Measurements from ENCODE around the gene GBP7. TPM values are rescaled to one million over a fixed set of nuclear protein-coding genes. Genes with fewer than 3 reads are reported as not detected.

The GBP7 gene
- total RNA-seq, 1 donor from 2014 or later = 0.69 TPM

DNA sequence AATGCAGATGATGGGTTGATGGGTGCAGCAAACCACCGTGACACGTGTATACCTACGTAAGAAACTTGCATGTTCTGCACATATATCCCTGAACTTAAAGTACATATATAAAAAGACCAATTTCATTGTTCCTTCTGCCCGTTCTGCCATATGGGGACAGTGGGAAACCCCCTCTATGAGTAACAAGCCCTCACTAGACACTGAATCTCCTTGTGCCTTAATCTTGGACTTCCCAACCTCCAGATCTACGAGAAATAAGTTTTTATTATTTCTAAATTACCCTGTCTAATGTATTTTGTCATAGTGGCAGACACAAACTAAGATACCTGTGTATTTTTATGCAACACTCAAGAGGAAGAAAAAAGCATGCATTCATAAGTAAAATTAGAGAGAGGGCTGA is 10.0 kb downstream of the GBP7 start:
- Mint-ChIP-seq H3K4me3 (ENCODE audit: unreplicated experiment) (no peak overlapping the region), H3K36me3 (ENCODE audit: low read depth, unreplicated experiment) (no peaks in the 10 kb centered on the region), H3K27ac (ENCODE audit: unreplicated experiment) (no peak overlapping the region), H3K27me3 (ENCODE audit: unreplicated experiment) (peaks cover 1% of the 10 kb centered on the region), H3K9me3 (ENCODE audit: unreplicated experiment) (no peaks in the 10 kb centered on the region), H3K4me1 (ENCODE audit: unreplicated experiment) (peaks cover 7% of the 10 kb centered on the region)
- no peak for DNase-seq (ENCODE audit: low spot score)
- no peak for TF ChIP-seq CTCF (IDR thresholded peaks at IDR 0.05; ENCODE audit: unreplicated experiment)

- Mint-ChIP-seq H3K4me3 (ENCODE audit: unreplicated experiment) (no peak overlapping the region), H3K27ac (ENCODE audit: unreplicated experiment) (no peak overlapping the region), H3K9me3 (ENCODE audit: unreplicated experiment) (no peaks in the 10 kb centered on the region), H3K36me3 (ENCODE audit: low read depth, unreplicated experiment) (no peaks in the 10 kb centered on the region), H3K27me3 (ENCODE audit: unreplicated experiment) (peaks cover 2% of the 10 kb centered on the region), H3K4me1 (ENCODE audit: unreplicated experiment) (no peaks in the 10 kb centered on the region)
- no peak for DNase-seq (ENCODE audit: low spot score)
- no peak for TF ChIP-seq CTCF (IDR thresholded peaks at IDR 0.05; ENCODE audit: unreplicated experiment)
Observed at GRCh38 chr1:89151047-89151446, 24.8 kb downstream of the GBP7 start.

DNA sequence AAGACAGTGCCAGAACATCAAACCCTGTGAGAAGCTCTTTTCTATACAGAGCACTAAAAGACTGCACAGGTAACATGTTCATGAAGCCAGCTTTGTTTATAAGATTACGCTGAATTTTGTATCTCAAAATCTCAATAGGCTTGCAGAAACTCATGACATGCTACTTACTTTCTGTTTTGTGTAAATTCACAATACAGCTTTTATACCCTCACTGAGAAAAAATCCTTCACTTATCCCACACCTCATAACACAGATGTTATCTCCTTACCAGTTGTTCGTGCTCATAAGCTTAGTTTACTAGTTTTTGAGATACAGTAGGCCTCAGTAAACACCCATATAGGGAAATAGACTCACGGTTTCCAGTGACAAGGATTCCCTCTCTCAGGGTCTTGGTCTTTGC is 25.8 kb downstream of the GBP7 start:
- no peak overlapping the region for H3K27ac Mint-ChIP-seq (ENCODE audit: unreplicated experiment)
- no peak overlapping the region for H3K4me3 Mint-ChIP-seq (ENCODE audit: unreplicated experiment)
- H3K27me3 Mint-ChIP-seq (ENCODE audit: unreplicated experiment) = peaks cover 2% of the 10 kb centered on the region
- no peaks in the 10 kb centered on the region for H3K36me3 Mint-ChIP-seq (ENCODE audit: low read depth, unreplicated experiment)
- no peak for DNase-seq (ENCODE audit: low spot score)
- no peaks in the 10 kb centered on the region for H3K4me1 Mint-ChIP-seq (ENCODE audit: unreplicated experiment)
- TF ChIP-seq CTCF (IDR thresholded peaks at IDR 0.05; ENCODE audit: unreplicated experiment) = no peak
- no peaks in the 10 kb centered on the region for H3K9me3 Mint-ChIP-seq (ENCODE audit: unreplicated experiment)

DNA sequence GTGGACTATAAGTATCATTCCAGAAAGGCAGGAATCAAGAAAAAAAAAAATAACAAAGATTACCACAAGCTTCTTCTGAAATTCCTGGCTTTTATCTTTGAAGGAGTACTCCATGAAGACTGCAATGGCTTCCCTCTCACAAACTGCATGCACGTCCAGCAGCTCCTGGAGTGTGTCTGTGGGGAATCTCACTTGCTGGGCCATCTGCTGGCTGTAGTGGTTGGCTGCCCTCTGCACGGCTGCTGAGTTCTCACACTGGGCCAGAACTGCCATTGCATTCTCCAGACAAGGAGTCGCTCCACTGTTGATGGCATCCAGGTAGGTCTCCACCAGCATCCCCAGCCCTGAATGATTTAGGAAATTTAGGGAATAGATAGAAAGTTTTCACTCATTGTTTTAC is 26.6 kb downstream of the GBP7 start:
- no peak for TF ChIP-seq CTCF (IDR thresholded peaks at IDR 0.05; ENCODE audit: unreplicated experiment)
- peak; percentile 17 for DNase-seq (ENCODE audit: low spot score)
- no peaks in the 10 kb centered on the region for H3K36me3 Mint-ChIP-seq (ENCODE audit: low read depth, unreplicated experiment)
- H3K9me3 Mint-ChIP-seq (ENCODE audit: unreplicated experiment) = no peaks in the 10 kb centered on the region
- no peak overlapping the region for H3K27ac Mint-ChIP-seq (ENCODE audit: unreplicated experiment)
- no peaks in the 10 kb centered on the region for H3K4me1 Mint-ChIP-seq (ENCODE audit: unreplicated experiment)
- H3K27me3 Mint-ChIP-seq (ENCODE audit: unreplicated experiment) = peaks cover 2% of the 10 kb centered on the region
- no peak overlapping the region for H3K4me3 Mint-ChIP-seq (ENCODE audit: unreplicated experiment)

GRCh38 chr1:89147678-89148658 is 27.8 kb downstream of the GBP7 start:
- TF ChIP-seq CTCF (IDR thresholded peaks at IDR 0.05; ENCODE audit: unreplicated experiment) = no peak
- no peak overlapping the region for H3K27ac Mint-ChIP-seq (ENCODE audit: unreplicated experiment)

More at GRCh38 chr1:89147678-89148658, 27.8 kb downstream of the GBP7 start:
- no peaks in the 10 kb centered on the region for H3K9me3 Mint-ChIP-seq (ENCODE audit: unreplicated experiment)
- H3K4me3 Mint-ChIP-seq (ENCODE audit: unreplicated experiment) = no peak overlapping the region
- no peaks in the 10 kb centered on the region for H3K36me3 Mint-ChIP-seq (ENCODE audit: low read depth, unreplicated experiment)
- no peak for DNase-seq (ENCODE audit: low spot score)
- no peaks in the 10 kb centered on the region for H3K4me1 Mint-ChIP-seq (ENCODE audit: unreplicated experiment)
- H3K27me3 Mint-ChIP-seq (ENCODE audit: unreplicated experiment) = peaks cover 2% of the 10 kb centered on the region
